Vagina (tissue), 2 donors: ENCODE data around the gene C1QTNF6. TPM values are rescaled to one million over a fixed set of nuclear protein-coding genes. Genes with fewer than 3 reads are reported as not detected.

Source experiments
- DNase-seq, 2 donors: peaks; one replicate each; pipeline ENCODE4 v3.0.0-alpha.2; 2017; ENCODE audit errors: extremely low spot score in 2 of 2
- H3K27ac ChIP-seq: fragments of 200-600 bp; sonication (generic); one replicate; pipeline ENCODE4 v1.5.1; 2019
- H3K27me3 ChIP-seq: fragments of 200-600 bp; sonication (generic); one replicate; pipeline ENCODE4 v1.5.1; 2019
- H3K36me3 ChIP-seq, 2 donors: fragments of 200-600 bp; sonication (generic); one replicate each; pipeline ENCODE4 v1.5.1; 2017 to 2019
- H3K4me1 ChIP-seq: fragments of 200-600 bp; sonication (generic); one replicate; pipeline ENCODE4 v1.5.1; 2019
- H3K4me3 ChIP-seq, 2 donors: fragments of 200-600 bp; sonication (generic); 1 replicate in 1 of 2; 2 replicates in 1 of 2; pipeline ENCODE4 v1.5.1; 2016 to 2019
- H3K9me3 ChIP-seq: fragments of 200-600 bp; sonication (generic); one replicate; pipeline ENCODE4 v1.5.1; 2019
- CTCF ChIP-seq, 3 experiments: fragments of 450-650 bp in 2 of 3; fragments of 200-600 bp in 1 of 3; sonication (generic) in 1 of 3; IDR thresholded peaks; one replicate each; pipeline ENCODE4 v1.5.1; 2017 to 2019; ENCODE audit warnings: antibody characterized with exemption in 3 of 3, mild to moderate bottlenecking in 2 of 3, moderate library complexity in 2 of 3
- POLR2A ChIP-seq, 2 donors: fragments of 450-650 bp; IDR thresholded peaks; one replicate each; pipeline ENCODE4 v1.6.1; 2017; ENCODE audit warnings: antibody characterized with exemption in 2 of 2, mild to moderate bottlenecking in 2 of 2, moderate library complexity in 2 of 2
- POLR2AphosphoS5 ChIP-seq, 2 donors: sonication (generic); formaldehyde crosslinking; IDR thresholded peaks; one replicate each; pipeline ENCODE4 v1.9.0; 2017; ENCODE audit warnings: antibody characterized with exemption in 2 of 2, mild to moderate bottlenecking in 2 of 2, low read depth in 1 of 2; ENCODE audit not compliant: insufficient read depth in 1 of 2
- intact Hi-C: fragments of 100-400 bp; cut with DNase I; formaldehyde crosslinking; loops from one replicate; pipeline ENCODE4 v1.15.1; 2023
- total RNA-seq: library from RNA; depleted of rRNA; stranded (reverse); fragments of >200 nt; gene quantifications from one replicate; pipeline ENCODE4 v1.2.3, GENCODE V29; 2016

The C1QTNF6 gene
- total RNA-seq, 1 donor from 2014 or later: 4.9 TPM

GRCh38 chr22:37199103-37199759, 11.2 kb upstream of the C1QTNF6 start:
- Histone ChIP-seq H3K4me3 (peak overlapping the region; percentile 73 to 75), H3K27me3 (no peaks in the 10 kb centered on the region), H3K4me1 (peaks cover 41% of the 10 kb centered on the region), H3K36me3 (no peaks in the 10 kb centered on the region), H3K27ac (peak overlapping the region; percentile 98), H3K9me3 (no peaks in the 10 kb centered on the region)
- peak in 1 of 2 donors; percentile 97 for DNase-seq
- TF ChIP-seq POLR2AphosphoS5 (IDR thresholded peaks at IDR 0.05; ENCODE audit: insufficient read depth in 1 of 2, low read depth in 1 of 2): peak; percentile 95 to 100
- peak; percentile 82 to 94 (median 94) for TF ChIP-seq CTCF (IDR thresholded peaks at IDR 0.05)
- TF ChIP-seq POLR2A (IDR thresholded peaks at IDR 0.05): peak in 1 of 2 donors; percentile 98
- intact Hi-C loops: loop anchor here (2.0 kb wide), 1 partner anchor 32 kb away; no protein-coding TSS in a partner anchor

- H3K27ac ChIP-seq: peak overlapping the region; percentile 98
- intact Hi-C loops: loop anchor here (2.0 kb wide), 1 partner anchor 32 kb away; no protein-coding TSS in a partner anchor
- peak in 2 of 3 experiments; percentile 46 to 73 for TF ChIP-seq CTCF (IDR thresholded peaks at IDR 0.05)
- peak in 1 of 2 donors; percentile 16 for TF ChIP-seq POLR2AphosphoS5 (IDR thresholded peaks at IDR 0.05; ENCODE audit: insufficient read depth in 1 of 2, low read depth in 1 of 2)
- no peak for TF ChIP-seq POLR2A (IDR thresholded peaks at IDR 0.05)
- peak overlapping the region; percentile 73 to 75 for H3K4me3 ChIP-seq
- no peaks in the 10 kb centered on the region for H3K27me3 ChIP-seq
- H3K9me3 ChIP-seq: no peaks in the 10 kb centered on the region
- DNase-seq: no peak
- peaks cover 48% of the 10 kb centered on the region for H3K4me1 ChIP-seq
- H3K36me3 ChIP-seq: no peaks in the 10 kb centered on the region
These were observed 10.4 kb upstream of the C1QTNF6 start for GRCh38 chr22:37198258-37199102.

GRCh38 chr22:37197451-37198257, 9.6 kb upstream of the C1QTNF6 start:
- H3K4me1 ChIP-seq: peaks cover 53% of the 10 kb centered on the region
- DNase-seq: no peak
- intact Hi-C loops: loop anchor here (2.0 kb wide), 1 partner anchor 31 kb away; no protein-coding TSS in a partner anchor
- H3K36me3 ChIP-seq: no peaks in the 10 kb centered on the region
- H3K27me3 ChIP-seq: no peaks in the 10 kb centered on the region
- H3K4me3 ChIP-seq: peak overlapping the region; percentile 73 to 75
- peak overlapping the region; percentile 98 for H3K27ac ChIP-seq
- no peaks in the 10 kb centered on the region for H3K9me3 ChIP-seq
- TF ChIP-seq POLR2AphosphoS5 (IDR thresholded peaks at IDR 0.05; ENCODE audit: insufficient read depth in 1 of 2, low read depth in 1 of 2) (peak in 1 of 2 donors; percentile 50), POLR2A (IDR thresholded peaks at IDR 0.05) (no peak)

- intact Hi-C loops: no loop called here
- Histone ChIP-seq H3K4me3 (no peak overlapping the region), H3K4me1 (peaks cover 56% of the 10 kb centered on the region), H3K36me3 (no peaks in the 10 kb centered on the region), H3K9me3 (no peaks in the 10 kb centered on the region), H3K27ac (peak overlapping the region; percentile 98), H3K27me3 (no peaks in the 10 kb centered on the region)
- DNase-seq: no peak
- TF ChIP-seq POLR2AphosphoS5 (IDR thresholded peaks at IDR 0.05; ENCODE audit: insufficient read depth in 1 of 2, low read depth in 1 of 2): peak; percentile 62 to 80
- no peak for TF ChIP-seq CTCF (IDR thresholded peaks at IDR 0.05)
- TF ChIP-seq POLR2A (IDR thresholded peaks at IDR 0.05): no peak
These were observed 8.7 kb upstream of the C1QTNF6 start for GRCh38 chr22:37196539-37197450.
